Left renal pelvis (tissue), 4 donors: ENCODE measurements around the gene CFAP20DC. TPM values are rescaled to one million over a fixed set of nuclear protein-coding genes. Genes with fewer than 3 reads are reported as not detected.
"Not testable (repeated sequence)": the region's sequence is repeated elsewhere in the genome, so short reads cannot be mapped to it uniquely, and the experiment has no call there.

ENCODE experiments used
- DNase-seq, 4 donors: peaks; one replicate each; pipeline ENCODE4 v3.0.0-alpha.2; 2013; ENCODE audit warnings: low read depth in 4 of 4, low spot score in 3 of 4
- polyA plus RNA-seq, 4 donors: library from polyadenylated mRNA; unstranded; fragments of 120-200 nt; gene quantifications; one replicate each; pipeline ENCODE4 v1.2.1, GENCODE V29; 2013; ENCODE audit not compliant: insufficient read length in 4 of 4

CFAP20DC gene
- polyA plus RNA-seq, 4 donors, result 2.3 to 4.4 (median 3.9) TPM

GRCh38 chr3:58707390-58707930 lies 342.4 kb downstream of the CFAP20DC start:
- no peak for DNase-seq

- DNase-seq, result no peak
Observed at GRCh38 chr3:58706395-58707167, 343.2 kb downstream of the CFAP20DC start.

GRCh38 chr3:58704745-58705144 lies 345.1 kb downstream of the CFAP20DC start:
- no peak for DNase-seq

- DNase-seq, result not testable (repeated sequence)
Observed at GRCh38 chr3:58704304-58704703, 345.5 kb downstream of the CFAP20DC start.

GRCh38 chr3:58698246-58698645 lies 351.6 kb downstream of the CFAP20DC start:
- DNase-seq, result no peak

GRCh38 chr3:58697561-58697960 lies 352.3 kb downstream of the CFAP20DC start:
- no peak for DNase-seq

- not testable (repeated sequence) for DNase-seq
Observed at GRCh38 chr3:58696813-58697212, 353.0 kb downstream of the CFAP20DC start.

GRCh38 chr3:58696093-58696492 lies 353.7 kb downstream of the CFAP20DC start:
- DNase-seq, result no peak

- not testable (repeated sequence) for DNase-seq
Observed at GRCh38 chr3:58695284-58695683, 354.5 kb downstream of the CFAP20DC start.

GRCh38 chr3:58693940-58694850 lies 355.6 kb downstream of the CFAP20DC start:
- no peak for DNase-seq

GRCh38 chr3:58692484-58692883 lies 357.3 kb downstream of the CFAP20DC start:
- no peak for DNase-seq
